AG08396 (cell line): Measurements from ENCODE around the gene CGB8.
A peak's percentile ranks its signal among the peaks of the same experiment; 100 is the strongest.
"Not testable (repeated sequence)": the region's sequence is repeated elsewhere in the genome, so short reads cannot be mapped to it uniquely, and the experiment has no call there.

ENCODE experiments used
- DNase-seq: peaks from one replicate; pipeline ENCODE4 v3.0.0; 2012; ENCODE audit warnings: low spot score, mixed read lengths

Gene CGB8

DNA sequence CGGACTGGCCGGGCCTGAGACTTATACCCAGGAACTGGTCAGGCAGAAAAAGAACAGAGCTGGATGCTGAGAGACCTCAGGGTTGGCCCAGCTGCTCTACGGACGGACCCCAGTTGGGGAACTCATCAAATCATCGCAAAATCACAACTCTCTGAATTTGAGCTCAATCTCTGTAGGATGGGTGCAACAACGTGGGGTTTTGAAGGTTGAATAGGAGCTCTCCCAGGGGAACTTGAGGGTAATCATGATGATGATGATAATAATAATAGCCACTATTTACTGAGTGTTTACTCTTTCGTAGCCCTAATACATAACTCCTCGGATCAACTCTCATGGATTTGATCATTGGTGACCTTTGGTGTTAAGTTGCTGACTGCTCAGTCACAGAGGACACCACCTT is 18.6 kb downstream of the CGB8 start:
- not testable (repeated sequence) for DNase-seq

DNA sequence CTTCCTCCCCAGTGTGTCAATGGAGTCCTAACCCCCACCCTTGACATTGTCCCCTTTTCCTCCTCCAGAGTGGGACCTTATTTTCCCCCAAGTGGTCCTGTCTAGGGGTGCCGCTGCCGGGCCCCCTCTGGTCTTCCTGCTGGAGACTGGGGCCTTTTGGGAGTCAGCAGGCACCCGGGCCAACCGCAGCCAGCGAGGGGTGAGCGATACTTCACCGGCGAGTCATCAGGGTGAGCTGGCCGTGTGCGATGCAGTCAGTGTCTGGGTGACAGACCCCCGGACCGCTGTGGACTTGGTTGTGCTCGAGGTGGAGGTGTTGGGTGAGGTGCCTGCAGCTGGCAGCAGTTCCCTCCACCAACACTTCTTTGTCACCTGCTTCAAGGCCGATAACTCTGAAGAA is 19.2 kb downstream of the CGB8 start:
- not testable (repeated sequence) for DNase-seq

DNA sequence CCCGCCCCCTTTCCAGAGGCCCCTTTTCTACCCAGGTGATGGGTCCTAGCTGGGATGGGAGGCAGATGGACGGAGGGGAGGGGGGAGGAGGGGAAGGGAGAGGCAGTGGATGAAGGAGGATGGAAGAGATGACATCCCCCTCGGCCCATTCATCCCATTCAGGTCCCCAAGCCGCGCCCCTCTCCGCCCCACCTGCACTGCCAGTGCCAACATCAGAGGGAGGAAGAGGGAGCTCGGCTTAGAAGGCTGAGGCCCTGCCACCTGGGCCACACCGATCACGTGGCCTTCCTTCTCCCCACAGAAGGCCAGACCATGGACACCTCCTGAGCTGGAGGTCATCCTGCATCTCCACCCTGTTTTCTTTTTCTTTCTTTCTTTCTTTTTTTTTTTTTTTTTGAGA is 20.2 kb downstream of the CGB8 start:
- DNase-seq: not testable (repeated sequence)

- not testable (repeated sequence) for DNase-seq
These were observed 23.3 kb downstream of the CGB8 start for GRCh38 chr19:49025599-49025998.

- DNase-seq: not testable (repeated sequence)
These were observed 23.8 kb downstream of the CGB8 start for GRCh38 chr19:49025088-49025487.

DNA sequence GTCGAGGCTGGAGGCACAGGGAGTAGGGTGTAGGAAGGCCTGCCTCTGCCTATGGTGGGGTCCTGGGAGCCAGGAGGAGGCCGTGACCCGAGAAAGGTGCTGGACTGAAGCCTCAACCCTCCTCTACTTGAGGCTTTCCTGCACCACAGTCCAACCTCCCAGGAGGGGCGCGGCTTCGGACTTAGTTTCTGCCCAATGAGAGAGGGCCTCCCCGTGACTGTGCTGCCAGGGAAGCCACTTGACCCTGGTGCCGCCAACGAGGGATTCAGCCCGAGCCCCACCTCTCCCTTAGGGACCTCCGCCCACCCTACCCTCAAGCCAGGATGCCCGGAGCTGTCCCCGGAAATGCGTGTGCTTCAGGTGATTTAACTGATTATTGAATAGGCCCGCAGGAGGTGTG is 24.7 kb downstream of the CGB8 start, which contains the start of gene CGB3:
TSS of gene CGB3 (minus strand) at position 101 of the 400 bp plus-strand sequence. CDS start 362 bp downstream, outside the sequence.
- not testable (repeated sequence) for DNase-seq

- DNase-seq: no peak
These were observed 26.8 kb downstream of the CGB8 start for GRCh38 chr19:49022116-49022515.

DNA sequence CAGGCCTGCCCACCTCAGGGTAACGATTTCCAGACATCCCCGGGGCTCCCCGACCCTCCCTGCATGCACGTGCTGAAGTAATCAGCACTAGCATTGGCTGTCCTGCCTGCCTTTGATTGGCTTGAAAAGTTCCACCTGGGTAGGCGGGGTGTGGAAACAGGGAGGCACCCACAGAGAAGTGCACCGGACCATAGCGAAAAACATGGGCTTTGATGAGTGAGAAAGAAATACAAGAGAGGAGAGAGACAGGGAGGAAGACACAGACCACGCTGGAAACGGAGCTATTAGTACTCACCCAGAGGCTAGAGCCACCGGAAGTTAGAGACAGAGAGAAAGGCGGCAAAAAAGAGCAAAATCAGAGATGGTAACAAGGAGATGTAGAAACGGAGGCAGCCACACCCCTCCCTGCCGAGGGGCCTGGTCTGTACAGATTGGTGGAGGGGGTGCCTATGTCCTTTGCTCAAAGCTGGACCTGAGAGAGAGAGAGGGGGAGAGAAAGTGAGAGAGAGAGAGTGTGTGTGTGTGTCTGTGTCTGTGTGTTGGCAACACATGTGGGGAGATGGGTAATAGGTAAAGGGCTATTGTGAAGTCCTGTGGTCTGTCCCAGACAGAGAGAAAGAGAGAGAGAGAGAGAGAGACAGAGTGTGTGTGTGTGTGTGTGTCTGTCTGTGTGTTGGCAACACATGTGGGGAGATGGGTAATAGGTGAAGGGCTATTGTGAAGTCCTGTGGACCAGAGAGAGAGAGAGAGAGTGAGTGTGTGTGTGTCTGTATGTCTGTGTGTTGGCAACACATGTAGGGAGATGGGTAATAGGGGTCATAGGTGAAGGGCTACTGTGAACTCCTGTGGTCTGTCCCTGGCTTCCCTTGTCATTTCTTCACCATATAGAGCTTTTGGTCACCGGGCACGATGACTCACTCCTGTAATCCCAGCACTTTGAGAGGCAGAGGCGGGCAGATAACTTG is 27.7 kb downstream of the CGB8 start:
- no peak for DNase-seq

DNA sequence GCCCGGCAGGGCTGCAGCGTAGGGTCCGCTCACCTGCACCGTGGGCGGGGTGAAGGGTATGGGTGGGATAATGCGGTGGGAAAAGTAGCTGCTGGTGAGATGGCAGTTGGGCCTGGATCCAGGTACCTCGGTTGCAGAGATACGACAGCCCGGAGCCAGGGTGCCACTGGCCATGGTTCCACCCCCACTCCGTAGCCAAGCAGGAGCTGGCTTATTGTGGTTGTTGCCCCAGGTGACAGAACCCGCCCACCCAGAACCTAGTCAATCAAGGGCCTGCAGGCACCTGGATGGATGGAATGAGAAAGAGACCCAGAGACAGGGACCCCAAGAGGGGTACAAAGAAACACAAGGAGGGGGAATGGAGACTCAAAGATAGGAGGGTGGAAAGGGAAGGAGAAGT is 28.6 kb downstream of the CGB8 start:
- DNase-seq: no peak

GRCh38 chr19:49019242-49019932 is 29.5 kb downstream of the CGB8 start:
- peak; percentile 61 for DNase-seq

GRCh38 chr19:49018388-49019241 is 30.3 kb downstream of the CGB8 start:
- not testable (repeated sequence) for DNase-seq

- DNase-seq: peak; percentile 88
These were observed 31.1 kb downstream of the CGB8 start for GRCh38 chr19:49017666-49018351.

DNA sequence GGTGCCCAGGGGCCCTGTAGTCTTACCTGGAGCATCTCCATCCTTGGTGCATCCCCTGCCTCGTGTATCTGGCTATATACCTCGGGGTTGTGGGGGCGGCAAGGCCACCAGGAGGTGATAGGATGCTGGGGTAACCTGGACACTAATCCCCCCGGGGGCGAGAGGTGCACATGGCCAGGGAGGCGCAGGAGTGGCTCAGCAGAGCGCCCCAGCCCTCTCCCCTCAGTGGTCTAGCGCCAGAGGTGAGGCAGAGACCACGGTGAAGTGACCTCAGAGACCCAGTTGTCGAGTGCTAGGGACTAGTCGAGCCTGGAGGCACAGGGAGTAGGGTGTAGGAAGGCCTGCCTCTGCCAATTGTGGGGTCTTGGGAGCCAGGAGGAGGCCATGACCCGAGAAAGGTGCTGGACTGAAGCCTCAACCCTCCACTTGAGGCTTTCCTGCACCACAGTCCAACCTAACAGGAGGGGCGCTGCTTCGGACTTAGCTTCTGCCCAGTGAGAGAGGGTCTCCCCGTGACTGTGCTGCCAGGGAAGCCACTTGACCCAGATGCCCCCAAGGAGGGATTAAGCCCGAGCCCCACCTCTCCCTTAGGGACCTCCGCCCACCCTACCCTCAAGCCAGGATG is 31.8 kb downstream of the CGB8 start, which contains the start of gene LHB:
TSS of gene LHB (minus strand) at position 51 of the 625 bp plus-strand sequence. CDS start at position 41, 10 bp downstream.
- DNase-seq: no peak

DNA sequence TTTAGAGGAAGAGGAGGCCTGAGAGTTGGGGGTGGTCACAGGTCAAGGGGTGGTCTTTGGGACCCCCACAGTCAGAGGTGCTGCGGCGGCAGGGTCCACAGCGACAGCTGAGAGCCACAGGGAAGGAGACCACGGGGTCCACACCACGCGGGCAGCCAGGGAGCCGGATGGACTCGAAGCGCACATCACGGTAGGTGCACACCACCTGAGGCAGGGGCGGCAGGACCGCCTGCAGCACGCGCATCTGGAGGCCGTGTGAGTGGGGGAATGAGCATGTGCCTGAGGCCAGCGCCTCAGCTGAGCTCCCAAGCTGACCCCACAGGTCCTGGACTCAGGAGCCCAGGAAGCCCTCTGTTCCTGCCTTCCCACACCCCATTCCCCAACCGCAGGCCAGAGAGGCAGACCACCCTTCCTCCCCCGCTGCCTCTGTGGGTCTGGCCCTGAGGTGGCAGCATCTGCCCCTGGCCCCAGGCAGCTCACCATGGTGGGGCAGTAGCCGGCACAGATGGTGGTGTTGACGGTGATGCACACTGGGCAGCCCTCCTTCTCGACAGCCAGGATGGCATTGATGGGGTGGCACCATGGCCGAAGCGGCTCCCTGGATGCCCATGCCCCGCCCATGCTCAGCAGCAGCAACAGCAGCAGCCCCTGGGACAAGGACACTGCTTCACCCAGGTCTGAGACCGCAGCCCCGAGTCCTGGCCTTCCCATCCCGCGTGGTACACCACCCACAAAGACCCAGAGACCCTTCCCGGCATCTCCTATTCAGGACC is 32.7 kb downstream of the CGB8 start:
- no peak for DNase-seq

DNA sequence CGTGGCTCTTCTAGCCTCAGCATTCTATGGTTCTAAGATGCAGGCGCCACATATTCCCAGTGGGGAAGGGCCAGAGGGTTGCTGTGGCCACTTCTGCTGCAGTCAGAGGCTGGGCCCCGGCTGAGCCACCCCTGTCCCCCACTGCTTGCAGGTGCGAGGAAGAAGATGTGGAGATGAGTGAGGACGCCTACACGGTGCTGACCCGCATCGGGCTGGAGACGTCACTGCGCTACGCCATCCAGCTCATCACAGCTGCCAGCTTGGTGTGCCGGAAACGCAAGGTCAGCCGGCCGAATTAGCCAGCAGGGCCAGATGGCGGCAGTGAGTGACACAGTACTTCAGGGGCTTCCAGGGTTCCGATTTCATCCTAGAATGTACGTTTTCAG is 34.0 kb downstream of the CGB8 start:
- DNase-seq: no peak

DNA sequence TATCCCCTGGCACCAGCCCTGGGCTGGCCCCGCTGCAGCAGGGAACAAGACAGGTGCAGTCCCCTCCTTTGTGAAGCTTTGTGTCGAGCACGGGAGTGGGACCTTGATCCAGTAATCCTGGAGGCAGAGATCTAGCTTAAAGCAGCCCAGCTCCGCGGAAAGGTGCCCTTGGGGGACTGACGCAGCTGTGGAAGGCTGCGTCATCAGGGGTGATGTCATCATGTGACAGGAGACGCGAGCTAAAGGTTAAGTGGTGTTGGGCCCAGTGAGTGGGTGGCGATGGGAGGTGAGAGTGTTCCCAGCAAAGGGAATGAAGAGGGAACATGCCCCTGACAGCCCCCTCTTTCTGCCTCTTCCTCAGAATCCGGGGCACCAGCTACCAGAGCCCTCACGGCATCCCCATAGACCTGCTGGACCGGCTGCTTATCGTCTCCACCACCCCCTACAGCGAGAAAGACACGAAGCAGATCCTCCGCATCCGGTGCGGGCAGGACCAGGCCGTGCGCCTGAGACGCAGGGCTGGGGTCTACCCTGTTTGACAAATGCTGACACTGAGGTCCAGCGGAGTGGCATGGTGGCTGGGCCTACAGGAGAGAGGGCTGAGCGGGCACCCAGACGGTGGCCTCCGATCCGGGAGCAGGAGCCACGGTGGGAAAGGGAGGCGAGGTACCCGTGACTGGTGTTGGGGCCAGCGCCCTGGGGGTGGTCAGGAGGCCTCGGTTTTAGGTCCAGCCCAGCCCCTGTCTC is 34.6 kb downstream of the CGB8 start:
- DNase-seq: no peak

DNA sequence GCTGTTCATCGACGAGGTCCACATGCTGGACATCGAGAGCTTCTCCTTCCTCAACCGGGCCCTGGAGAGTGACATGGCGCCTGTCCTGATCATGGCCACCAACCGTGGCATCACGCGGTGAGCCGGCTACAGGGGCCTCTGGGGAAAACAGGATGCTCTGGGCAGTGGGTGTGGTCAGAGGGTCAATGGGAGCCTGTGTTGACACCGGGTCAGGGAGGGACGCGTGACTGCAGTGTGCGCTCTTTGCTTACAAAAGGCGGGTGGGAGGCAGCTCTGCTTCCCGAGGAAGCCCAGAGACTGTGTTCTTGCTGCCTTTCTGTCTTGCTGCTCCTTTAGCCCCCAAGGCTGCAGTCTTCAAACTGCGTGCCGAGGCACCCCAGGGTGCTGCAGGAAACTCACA is 37.7 kb downstream of the CGB8 start:
- no peak for DNase-seq

GRCh38 chr19:49010453-49010852 is 38.5 kb downstream of the CGB8 start:
- DNase-seq: no peak

- no peak for DNase-seq
These were observed 39.1 kb downstream of the CGB8 start for GRCh38 chr19:49009828-49010227.
